Activated CD8-positive, alpha-beta memory T cell treated with anti-CD3 and anti-CD28 coated beads, Interleukin-2, amount 10 ng/mL, durations not matched to agents 7 days and 5 days (primary cell): ENCODE measurements around the gene SMPD4. TPM values are rescaled to one million over a fixed set of nuclear protein-coding genes. Genes with fewer than 3 reads are reported as not detected.
"Not testable (repeated sequence)": the region's sequence is repeated elsewhere in the genome, so short reads cannot be mapped to it uniquely, and the experiment has no call there.

Source experiments
- ATAC-seq: fragments of 150-1000 bp; cut with Tn5 transposase; one replicate; pipeline ENCODE4 v1.10.0; 2021; ENCODE audit warnings: moderate library complexity
- CTCF ChIA-PET: fragments of 350-600 bp; sonication (Branson Sonifier 250); formaldehyde crosslinking; loops from one replicate; lab custom pipeline; 2021; ENCODE audit warnings: antibody characterized with exemption; lab: Charles Lee
- DNase-seq: peaks from one replicate; pipeline ENCODE4 v3.0.0-alpha.2; 2020
- H3K27ac Mint-ChIP-seq: one replicate; pipeline ENCODE4 v1.8.0; 2021; ENCODE audit warnings: mild to moderate bottlenecking, mixed read lengths
- H3K27me3 Mint-ChIP-seq: one replicate; pipeline ENCODE4 v1.8.0; 2021; ENCODE audit warnings: mixed read lengths
- H3K36me3 Mint-ChIP-seq: one replicate; pipeline ENCODE4 v1.8.0; 2021; ENCODE audit warnings: mild to moderate bottlenecking, mixed read lengths
- H3K4me1 Mint-ChIP-seq: one replicate; pipeline ENCODE4 v1.8.0; 2021; ENCODE audit warnings: mixed read lengths
- H3K4me3 Mint-ChIP-seq: one replicate; pipeline ENCODE4 v1.8.0; 2021; ENCODE audit warnings: mild to moderate bottlenecking, moderate library complexity, mixed read lengths
- H3K9me3 Mint-ChIP-seq: one replicate; pipeline ENCODE4 v1.8.0; 2022; ENCODE audit warnings: low read depth, mixed read lengths
- total RNA-seq, 2 experiments: library from RNA; stranded (reverse); gene quantifications; one replicate each; pipeline ENCODE4 v1.2.3, GENCODE V29; 2021

Gene SMPD4
- total RNA-seq, 2 experiments from 2014 or later, result 70.8 to 79.8 TPM

GRCh38 chr2:130181880-130182682 is 679 bp upstream of the SMPD4 start, which contains the start of gene MZT2B:
Gene MZT2B, plus strand, starts transcription at chr2:130182262. Its CDS starts 21 bp downstream, at chr2:130182283.
- Mint-ChIP-seq H3K27ac (peak within 1 kb of the TSS; percentile 92), H3K4me3 (peak within 1 kb of the TSS; percentile 94), H3K4me1 (peaks cover 33% of the 10 kb centered on the region)
- H3K36me3 Mint-ChIP-seq, H3K9me3 Mint-ChIP-seq, H3K27me3 Mint-ChIP-seq: not testable (repeated sequence)
- CTCF ChIA-PET, result interaction anchor here (0.6 to 1.9 kb wide), 9 partner anchors 11 to 1311 kb away, joined by 3 to 14 read pairs (median 4); partner anchors contain the start of gene IMP4
- peak; percentile 94 for DNase-seq
- peak; percentile 88 for ATAC-seq

DNA sequence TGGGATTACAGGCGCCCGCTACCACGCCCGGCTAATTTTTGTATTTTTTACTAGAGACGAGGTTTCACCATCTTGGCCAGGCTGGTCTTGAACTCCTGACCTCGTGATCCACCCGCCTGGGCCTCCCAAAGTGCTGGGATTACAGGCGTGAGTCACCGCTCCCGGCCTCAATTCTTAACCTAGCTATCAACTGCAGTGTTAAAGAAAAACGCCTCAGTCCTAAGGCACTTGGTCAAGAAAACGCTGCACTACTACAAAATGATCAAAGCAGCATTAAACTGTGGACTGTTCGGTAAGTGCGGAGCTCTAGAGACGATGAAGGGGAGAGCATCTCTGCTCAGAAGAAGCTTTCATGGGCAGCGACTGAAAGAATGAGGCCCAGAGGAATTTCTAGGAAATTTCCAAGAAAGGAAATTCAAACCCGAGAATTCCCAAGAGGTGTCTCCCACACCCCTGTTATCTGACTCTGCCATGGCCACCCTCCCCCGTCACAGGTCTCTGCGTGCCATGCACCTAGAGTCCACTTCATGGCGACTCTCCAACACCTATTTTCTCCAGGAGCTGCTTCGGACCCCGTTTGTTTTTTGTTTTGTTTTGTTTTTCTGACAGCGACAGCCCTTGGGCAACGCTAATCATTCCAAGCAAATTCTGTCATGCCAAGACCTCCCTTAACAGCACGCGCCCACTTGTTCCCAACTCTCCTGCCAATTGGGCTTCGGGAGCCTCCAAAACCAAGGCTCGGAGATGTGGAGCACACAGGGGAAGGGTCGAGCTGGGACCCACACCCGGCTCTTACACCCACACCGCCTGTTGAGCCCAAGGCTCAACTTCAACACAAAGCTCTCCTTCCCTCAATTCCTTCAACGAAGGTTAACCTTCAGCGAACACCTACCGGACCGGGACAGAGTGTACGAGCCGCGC is 738 bp downstream of the SMPD4 start:
- peak overlapping the region; percentile 92 for H3K27ac Mint-ChIP-seq
- H3K36me3 Mint-ChIP-seq, DNase-seq, ATAC-seq, H3K9me3 Mint-ChIP-seq, H3K27me3 Mint-ChIP-seq: not testable (repeated sequence)
- peaks cover 38% of the 10 kb centered on the region for H3K4me1 Mint-ChIP-seq
- H3K4me3 Mint-ChIP-seq, result peak overlapping the region; percentile 94
- CTCF ChIA-PET, result interaction anchor here (0.7 to 1.9 kb wide), 9 partner anchors 10 to 1312 kb away, joined by 3 to 14 read pairs (median 5); partner anchors contain the start of gene IMP4

DNA sequence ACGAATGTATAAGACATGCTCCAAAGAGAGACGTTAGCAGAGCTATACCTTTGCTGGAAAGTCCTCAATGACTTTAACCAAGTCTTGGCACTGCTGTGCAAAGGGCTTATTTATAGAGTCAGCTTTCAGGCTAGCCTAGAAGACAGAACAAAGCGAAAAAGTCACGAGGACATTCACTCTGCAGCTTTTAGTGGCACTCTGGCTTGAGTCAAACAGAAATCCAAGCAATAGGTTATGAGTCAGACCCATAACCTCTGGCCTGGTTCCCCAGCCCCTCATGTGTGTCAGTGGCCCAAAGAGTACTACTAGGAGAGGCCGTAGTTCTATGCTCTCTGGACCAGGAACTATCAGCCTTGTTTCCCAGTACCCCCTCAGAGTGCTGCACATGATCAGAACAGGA is 6.5 kb downstream of the SMPD4 start:
- H3K27me3 Mint-ChIP-seq, H3K27ac Mint-ChIP-seq, CTCF ChIA-PET, H3K9me3 Mint-ChIP-seq, DNase-seq, H3K4me3 Mint-ChIP-seq: not testable (repeated sequence)
- Mint-ChIP-seq H3K4me1 (peaks cover 42% of the 10 kb centered on the region), H3K36me3 (peaks cover 26% of the 10 kb centered on the region)
- peak; percentile 69 for ATAC-seq

- no peaks in the 10 kb centered on the region for H3K27me3 Mint-ChIP-seq
- H3K36me3 Mint-ChIP-seq, result peaks cover 42% of the 10 kb centered on the region
- peak overlapping the region; percentile 72 for H3K27ac Mint-ChIP-seq
Observed at GRCh38 chr2:130169896-130170295, 11.5 kb downstream of the SMPD4 start.

DNA sequence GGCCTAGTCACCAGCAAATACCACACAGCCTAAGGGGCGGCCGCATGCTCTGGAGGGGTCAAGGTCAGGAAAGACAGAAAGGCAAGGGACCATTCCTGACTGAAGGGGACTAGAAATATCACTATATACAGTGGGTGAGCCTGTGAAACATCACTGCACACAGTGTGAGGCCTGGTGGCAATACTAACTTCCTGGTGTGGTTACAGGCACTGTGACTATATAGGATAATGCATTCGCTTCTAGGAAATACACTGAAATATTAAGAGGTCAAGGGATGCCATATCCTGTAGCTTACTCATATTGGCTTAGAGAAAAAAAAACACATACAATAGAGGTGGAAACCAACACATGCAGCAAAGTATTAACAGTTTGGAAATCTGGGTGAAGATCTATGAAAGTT is 12.2 kb downstream of the SMPD4 start:
- H3K9me3 Mint-ChIP-seq, H3K27me3 Mint-ChIP-seq, DNase-seq: not testable (repeated sequence)
- ATAC-seq, result peak; percentile 95
- Mint-ChIP-seq H3K36me3 (peaks cover 47% of the 10 kb centered on the region), H3K4me1 (peaks cover 36% of the 10 kb centered on the region), H3K4me3 (peak overlapping the region; percentile 30), H3K27ac (peak overlapping the region; percentile 72)
- CTCF ChIA-PET, result interaction anchor here (1.1 kb wide), 1 partner anchor 12 kb away, joined by 3 read pairs; the partner anchor contains the start of gene SMPD4

More at GRCh38 chr2:130169896-130170295, 11.5 kb downstream of the SMPD4 start:
- Mint-ChIP-seq H3K4me3 (no peak overlapping the region), H3K4me1 (peaks cover 41% of the 10 kb centered on the region), H3K9me3 (no peaks in the 10 kb centered on the region)
- DNase-seq (no peak), ATAC-seq (no peak)
- CTCF ChIA-PET, result interaction anchor here (0.8 to 1.6 kb wide), 4 partner anchors 11 to 163 kb away, joined by 3 to 7 read pairs (median 4); partner anchors contain the start of gene SMPD4

- H3K9me3 Mint-ChIP-seq, CTCF ChIA-PET: not testable (repeated sequence)
- peaks cover 36% of the 10 kb centered on the region for H3K36me3 Mint-ChIP-seq
Observed at GRCh38 chr2:130166611-130167010, 14.8 kb downstream of the SMPD4 start.

DNA sequence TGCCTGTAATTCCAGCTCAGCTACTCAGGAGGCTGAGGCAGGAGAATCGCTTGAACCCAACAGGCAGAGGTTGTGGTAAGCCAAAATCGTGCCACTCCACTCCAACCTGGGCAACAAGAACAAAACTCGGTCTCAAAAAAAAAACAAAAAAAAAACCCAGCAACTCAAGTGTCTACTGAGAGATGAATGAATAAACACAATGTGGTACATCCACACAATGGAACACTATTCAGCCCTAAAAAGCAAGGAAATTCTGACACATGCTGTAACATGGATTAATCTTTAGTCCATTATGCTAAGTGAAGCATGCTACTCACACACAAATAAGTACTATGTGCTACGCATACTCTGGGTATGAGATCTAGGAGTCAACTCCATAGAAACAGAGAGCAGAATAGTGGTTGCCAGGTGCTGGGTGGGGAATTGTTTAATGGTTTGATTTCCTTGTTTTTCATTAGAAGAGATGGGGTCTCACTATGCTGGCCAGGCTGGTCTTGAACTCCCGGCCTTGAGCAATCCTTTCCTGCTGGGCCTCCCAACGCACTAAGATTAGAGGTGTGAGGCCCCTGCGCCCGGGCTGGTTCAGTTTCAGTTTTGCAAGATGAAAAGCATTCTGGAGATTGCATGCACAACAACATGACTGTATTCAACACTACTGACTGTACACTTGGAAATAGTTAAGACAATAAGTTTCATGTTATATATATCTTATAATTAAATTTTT is 15.9 kb downstream of the SMPD4 start:
- H3K36me3 Mint-ChIP-seq, result peaks cover 37% of the 10 kb centered on the region
- DNase-seq, result no peak
- H3K27ac Mint-ChIP-seq, result no peak overlapping the region
- CTCF ChIA-PET, result no interaction called here
- no peaks in the 10 kb centered on the region for H3K27me3 Mint-ChIP-seq
- H3K4me3 Mint-ChIP-seq, result no peak overlapping the region
- ATAC-seq, result no peak
- peaks cover 32% of the 10 kb centered on the region for H3K4me1 Mint-ChIP-seq
- H3K9me3 Mint-ChIP-seq, result no peaks in the 10 kb centered on the region

More at GRCh38 chr2:130166611-130167010, 14.8 kb downstream of the SMPD4 start:
- H3K27ac Mint-ChIP-seq, H3K4me3 Mint-ChIP-seq, H3K27me3 Mint-ChIP-seq, DNase-seq, ATAC-seq: not testable (repeated sequence)
- H3K4me1 Mint-ChIP-seq, result peaks cover 36% of the 10 kb centered on the region

- peaks cover 30% of the 10 kb centered on the region for H3K36me3 Mint-ChIP-seq
- H3K4me1 Mint-ChIP-seq, result peaks cover 29% of the 10 kb centered on the region
- CTCF ChIA-PET, result no interaction called here
- H3K27me3 Mint-ChIP-seq, result no peaks in the 10 kb centered on the region
- no peak for ATAC-seq
- no peak overlapping the region for H3K27ac Mint-ChIP-seq
- H3K9me3 Mint-ChIP-seq, result no peaks in the 10 kb centered on the region
- H3K4me3 Mint-ChIP-seq, result no peak overlapping the region
- no peak for DNase-seq
Observed at GRCh38 chr2:130162968-130163367, 18.4 kb downstream of the SMPD4 start.

- H3K4me3 Mint-ChIP-seq, H3K9me3 Mint-ChIP-seq, H3K27ac Mint-ChIP-seq, DNase-seq, CTCF ChIA-PET, ATAC-seq, H3K27me3 Mint-ChIP-seq: not testable (repeated sequence)
- H3K4me1 Mint-ChIP-seq, result peaks cover 29% of the 10 kb centered on the region
- peaks cover 26% of the 10 kb centered on the region for H3K36me3 Mint-ChIP-seq
Observed at GRCh38 chr2:130162486-130162885, 18.9 kb downstream of the SMPD4 start.

DNA sequence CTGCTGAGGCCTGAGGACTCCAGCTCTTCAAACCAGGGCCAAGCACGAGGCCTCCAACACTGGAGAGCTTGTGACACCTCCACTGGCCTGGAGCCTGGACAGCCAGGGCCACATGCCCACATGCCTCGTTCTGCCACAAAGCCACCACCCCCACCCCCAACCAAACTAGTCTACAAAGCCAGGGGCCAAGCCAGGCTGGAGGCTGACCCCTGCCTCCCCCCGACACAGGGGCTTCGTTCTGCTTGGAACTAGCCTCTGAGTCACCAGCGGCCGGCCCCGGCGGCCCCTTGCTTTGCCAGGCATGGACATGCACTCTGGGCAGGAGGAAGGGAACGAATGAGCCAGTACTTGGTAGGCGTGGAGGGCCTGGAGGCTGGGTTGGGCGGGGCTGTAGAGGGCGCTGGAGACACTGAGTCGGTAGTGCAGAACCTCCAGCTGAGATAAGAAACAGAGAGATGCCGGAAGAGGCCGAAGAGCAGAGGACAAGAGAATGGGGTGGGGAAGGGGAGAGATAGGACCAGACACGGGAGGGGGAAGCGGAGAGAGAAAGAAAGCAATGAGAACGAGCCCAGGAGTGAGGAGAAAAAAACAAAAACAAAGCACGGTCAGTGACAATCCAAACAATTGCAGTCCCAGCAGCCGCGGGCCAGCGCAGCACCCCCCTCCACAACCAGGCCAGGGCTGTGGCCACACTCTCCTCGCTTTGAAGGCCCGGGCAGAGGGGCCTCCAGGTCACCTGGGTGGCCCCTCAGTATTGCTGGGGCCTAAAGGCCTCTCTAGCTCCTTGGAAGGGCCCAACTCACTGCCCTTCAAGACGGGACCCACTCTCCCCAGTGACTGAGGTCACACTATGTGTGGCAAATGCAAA is 20.3 kb downstream of the SMPD4 start:
- peaks cover 18% of the 10 kb centered on the region for H3K36me3 Mint-ChIP-seq
- CTCF ChIA-PET, H3K27me3 Mint-ChIP-seq, ATAC-seq, H3K9me3 Mint-ChIP-seq, H3K27ac Mint-ChIP-seq, DNase-seq, H3K4me3 Mint-ChIP-seq: not testable (repeated sequence)
- peaks cover 31% of the 10 kb centered on the region for H3K4me1 Mint-ChIP-seq

GRCh38 chr2:130160131-130160530 is 21.3 kb downstream of the SMPD4 start:
- Mint-ChIP-seq H3K4me1 (peaks cover 27% of the 10 kb centered on the region), H3K4me3 (no peak overlapping the region), H3K27me3 (no peaks in the 10 kb centered on the region), H3K9me3 (no peaks in the 10 kb centered on the region), H3K36me3 (peaks cover 12% of the 10 kb centered on the region), H3K27ac (no peak overlapping the region)
- no peak for DNase-seq
- CTCF ChIA-PET, result no interaction called here
- ATAC-seq, result no peak

- H3K27me3 Mint-ChIP-seq, DNase-seq, H3K36me3 Mint-ChIP-seq, H3K4me3 Mint-ChIP-seq, H3K27ac Mint-ChIP-seq, H3K9me3 Mint-ChIP-seq, ATAC-seq, CTCF ChIA-PET: not testable (repeated sequence)
- peaks cover 27% of the 10 kb centered on the region for H3K4me1 Mint-ChIP-seq
Observed at GRCh38 chr2:130159376-130159775, 22.0 kb downstream of the SMPD4 start.
